ENCODE measurements around the gene LRRC56. TPM values are rescaled to one million over a fixed set of nuclear protein-coding genes. Genes with fewer than 3 reads are reported as not detected.

LRRC56 gene
- total RNA-seq, 1 experiment from 2014 or later: 3.4 TPM

DNA sequence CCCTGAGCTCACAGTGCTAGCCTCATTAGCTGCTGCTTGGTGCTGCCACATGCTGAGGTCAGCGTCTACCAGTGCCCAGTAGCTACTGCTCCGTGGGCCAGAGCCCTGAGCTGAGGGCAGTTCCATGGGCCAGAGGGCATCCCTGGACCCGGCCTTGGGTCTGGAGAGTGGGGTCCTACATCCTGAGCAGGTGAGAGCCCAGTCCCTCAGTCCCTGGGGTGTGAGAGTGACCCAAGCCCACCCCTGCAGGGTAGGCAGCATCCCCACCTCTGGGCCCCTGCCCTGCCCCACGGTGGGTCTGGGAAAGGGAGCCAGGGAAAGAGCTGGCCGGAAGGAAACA is 13.4 kb downstream of the LRRC56 start:
- H3K27ac Mint-ChIP-seq: no peak overlapping the region
- no peaks in the 10 kb centered on the region for H3K4me1 Mint-ChIP-seq
- TF ChIP-seq ZNF532 (CRISPR knock-in tag; IDR thresholded peaks at IDR 0.05; ENCODE audit: borderline replicate concordance) (no peak), NFE2L1 (CRISPR knock-in tag; IDR thresholded peaks at IDR 0.05) (no peak), ESRRA (CRISPR knock-in tag; IDR thresholded peaks at IDR 0.05; ENCODE audit: borderline replicate concordance) (no peak), ZMAT4 (CRISPR knock-in tag; IDR thresholded peaks at IDR 0.05) (no peak), PREB (CRISPR knock-in tag; IDR thresholded peaks at IDR 0.05; ENCODE audit: borderline replicate concordance) (no peak), ZBTB43 (CRISPR knock-in tag; IDR thresholded peaks at IDR 0.05) (no peak)
- TF ChIP-seq, protein P1, sequence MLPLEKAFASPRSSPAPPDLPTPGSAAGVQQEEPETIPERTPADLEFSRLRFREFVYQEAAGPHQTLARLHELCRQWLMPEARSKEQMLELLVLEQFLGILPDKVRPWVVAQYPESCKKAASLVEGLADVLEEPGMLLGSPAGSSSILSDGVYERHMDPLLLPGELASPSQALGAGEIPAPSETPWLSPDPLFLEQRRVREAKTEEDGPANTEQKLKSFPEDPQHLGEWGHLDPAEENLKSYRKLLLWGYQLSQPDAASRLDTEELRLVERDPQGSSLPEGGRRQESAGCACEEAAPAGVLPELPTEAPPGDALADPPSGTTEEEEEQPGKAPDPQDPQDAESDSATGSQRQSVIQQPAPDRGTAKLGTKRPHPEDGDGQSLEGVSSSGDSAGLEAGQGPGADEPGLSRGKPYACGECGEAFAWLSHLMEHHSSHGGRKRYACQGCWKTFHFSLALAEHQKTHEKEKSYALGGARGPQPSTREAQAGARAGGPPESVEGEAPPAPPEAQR (CRISPR knock-in tag; IDR thresholded peaks at IDR 0.05): no peak
- H3K4me3 Mint-ChIP-seq: no peak overlapping the region
- DNase-seq (ENCODE audit: low spot score) (no peak), ATAC-seq (no peak)
- H3K36me3 Mint-ChIP-seq: no peaks in the 10 kb centered on the region
- CTCF ChIA-PET: interaction anchor here (0.7 to 1.1 kb wide), 3 partner anchors 25 to 205 kb away, joined by 3 to 4 read pairs (median 3); no protein-coding TSS in a partner anchor
- H3K9me3 Mint-ChIP-seq: no peaks in the 10 kb centered on the region
- POLR2A ChIA-PET: no interaction called here
- H3K27me3 Mint-ChIP-seq (ENCODE audit: low read depth): peaks cover under 1% of the 10 kb centered on the region; the same call in 1 of the 2 replicates

- TF ChIP-seq ZNF317 (CRISPR knock-in tag; IDR thresholded peaks at IDR 0.05; ENCODE audit: borderline replicate concordance, low read depth): no peak
- no peak for TF ChIP-seq ETV6 (CRISPR knock-in tag; IDR thresholded peaks at IDR 0.05)
- no peak for TF ChIP-seq ATF6 (CRISPR knock-in tag; IDR thresholded peaks at IDR 0.05)
- TF ChIP-seq NFE2L1 (CRISPR knock-in tag; IDR thresholded peaks at IDR 0.05): no peak
- TF ChIP-seq FOXJ3 (CRISPR knock-in tag; IDR thresholded peaks at IDR 0.05; ENCODE audit: borderline replicate concordance): no peak
- TF ChIP-seq ZNF263 (CRISPR knock-in tag; IDR thresholded peaks at IDR 0.05; ENCODE audit: low read depth): no peak
- no peak for TF ChIP-seq AR (CRISPR knock-in tag; IDR thresholded peaks at IDR 0.05)
- no peak for TF ChIP-seq GTF2I (CRISPR knock-in tag; conservative IDR thresholded peaks at IDR 0.05)
- no peak for TF ChIP-seq ELF4 (CRISPR knock-in tag; IDR thresholded peaks at IDR 0.05; ENCODE audit: low read depth)
- TF ChIP-seq FOXP1 (CRISPR knock-in tag; IDR thresholded peaks at IDR 0.05; ENCODE audit: borderline replicate concordance): no peak
- no peak for TF ChIP-seq MYBL2 (CRISPR knock-in tag; IDR thresholded peaks at IDR 0.05)
- CTCF ChIA-PET: interaction anchor here (0.7 to 1.1 kb wide), 3 partner anchors 25 to 205 kb away, joined by 3 to 4 read pairs (median 3); no protein-coding TSS in a partner anchor
- POLR2A ChIA-PET: no interaction called here
These were observed 13.8 kb downstream of the LRRC56 start for GRCh38 chr11:551131-551530.

More at GRCh38 chr11:551131-551530, 13.8 kb downstream of the LRRC56 start:
- H3K36me3 Mint-ChIP-seq: no peaks in the 10 kb centered on the region
- H3K4me3 Mint-ChIP-seq: no peak overlapping the region
- peaks cover 3% of the 10 kb centered on the region for H3K27me3 Mint-ChIP-seq (ENCODE audit: low read depth)
- H3K9me3 Mint-ChIP-seq: no peaks in the 10 kb centered on the region
- no peak overlapping the region for H3K27ac Mint-ChIP-seq
- no peaks in the 10 kb centered on the region for H3K4me1 Mint-ChIP-seq
- DNase-seq (ENCODE audit: low spot score) (no peak), ATAC-seq (no peak)
